HG02571 (cell line): ENCODE data around the gene RERE.
"Not testable (repeated sequence)": the region's sequence is repeated elsewhere in the genome, so short reads cannot be mapped to it uniquely, and the experiment has no call there.

Experiments
- ATAC-seq: cut with Tn5 transposase; IDR thresholded peaks from one replicate; pipeline ENCODE4 v1.9.1; 2021; ENCODE audit warnings: mild to moderate bottlenecking, moderate library complexity; ENCODE audit not compliant: unreplicated experiment

RERE gene

GRCh38 chr1:8695442-8695841, 122.0 kb downstream of the RERE start:
- ATAC-seq: not testable (repeated sequence)

GRCh38 chr1:8693107-8693506, 124.3 kb downstream of the RERE start:
- ATAC-seq: no peak

- no peak for ATAC-seq
Observed at GRCh38 chr1:8691662-8692061, 125.8 kb downstream of the RERE start.

- no peak for ATAC-seq
Observed at GRCh38 chr1:8690253-8690525, 127.3 kb downstream of the RERE start.

GRCh38 chr1:8689431-8690252, 127.8 kb downstream of the RERE start:
- ATAC-seq: no peak

- ATAC-seq: no peak
Observed at GRCh38 chr1:8687538-8687937, 129.9 kb downstream of the RERE start.

- ATAC-seq: no peak
Observed at GRCh38 chr1:8687039-8687438, 130.4 kb downstream of the RERE start.

GRCh38 chr1:8685463-8685862, 132.0 kb downstream of the RERE start:
- ATAC-seq: no peak

GRCh38 chr1:8684590-8684989, 132.8 kb downstream of the RERE start:
- no peak for ATAC-seq

GRCh38 chr1:8682573-8682972, 134.9 kb downstream of the RERE start:
- ATAC-seq: no peak

- no peak for ATAC-seq
Observed at GRCh38 chr1:8681911-8682310, 135.5 kb downstream of the RERE start.

- no peak for ATAC-seq
Observed at GRCh38 chr1:8680664-8681650, 136.5 kb downstream of the RERE start.

- ATAC-seq: no peak
Observed at GRCh38 chr1:8679929-8680663, 137.3 kb downstream of the RERE start.

GRCh38 chr1:8679395-8679800, 138.0 kb downstream of the RERE start:
- ATAC-seq: no peak

- ATAC-seq: no peak
Observed at GRCh38 chr1:8678673-8679394, 138.6 kb downstream of the RERE start.

GRCh38 chr1:8677782-8678181, 139.7 kb downstream of the RERE start:
- no peak for ATAC-seq

- no peak for ATAC-seq
Observed at GRCh38 chr1:8676813-8677212, 140.6 kb downstream of the RERE start.

GRCh38 chr1:8676072-8676471, 141.4 kb downstream of the RERE start:
- ATAC-seq: no peak

- no peak for ATAC-seq
Observed at GRCh38 chr1:8674912-8675311, 142.5 kb downstream of the RERE start.

GRCh38 chr1:8674481-8674880, 143.0 kb downstream of the RERE start:
- ATAC-seq: no peak
